OCI-LY7 (cell line): Measurements from ENCODE around the gene DYNLRB1. TPM values are rescaled to one million over a fixed set of nuclear protein-coding genes. Genes with fewer than 3 reads are reported as not detected.

Experiments
- BruUV-seq: library from RNA; stranded (reverse); fragments of 400-500 nt; replicated peaks from 2 replicates; lab custom pipeline; 2021; lab: Mats Ljungman, UMichigan
- CTCF ChIA-PET: fragments of 300-600 bp; sonication (Branson Sonifier 250); formaldehyde crosslinking; loops from one replicate; lab custom pipeline; 2022; ENCODE audit warnings: antibody characterized with exemption; ENCODE audit not compliant: unreplicated experiment; lab: Charles Lee
- POLR2A ChIA-PET: fragments of 300-600 bp; sonication (Branson Sonifier 250); formaldehyde crosslinking; loops from one replicate; lab custom pipeline; 2022; ENCODE audit warnings: antibody characterized with exemption; lab: Charles Lee
- DNase-seq: peaks from one replicate; pipeline ENCODE4 v3.0.0-alpha.2; 2015; ENCODE audit warnings: low spot score
- H2AFZ ChIP-seq: fragments of 200-600 bp; sonication (generic), shearing (Covaris generic); 2 replicates; pipeline ENCODE4 v1.6.1; 2014; ENCODE audit warnings: mild to moderate bottlenecking, antibody characterized with exemption, low read length, moderate library complexity
- H3K27ac ChIP-seq: fragments of 200-600 bp; sonication (generic); 2 replicates; pipeline ENCODE4 v1.5.1; 2014; ENCODE audit warnings: mixed run types, low read depth, mild to moderate bottlenecking, moderate library complexity, low read length, inconsistent platforms; ENCODE audit not compliant: poor library complexity, severe bottlenecking
- H3K36me3 ChIP-seq: fragments of 200-600 bp; sonication (generic); 2 replicates; pipeline ENCODE4 v1.6.1; 2014; ENCODE audit warnings: mild to moderate bottlenecking, antibody characterized with exemption, low read length, moderate library complexity, mixed read lengths; ENCODE audit not compliant: insufficient read depth
- H3K4me1 ChIP-seq: fragments of 200-600 bp; sonication (generic); 2 replicates; pipeline ENCODE4 v1.5.1; 2014; ENCODE audit warnings: mild to moderate bottlenecking, low read length; ENCODE audit not compliant: insufficient read depth, poor library complexity, severe bottlenecking
- H3K4me2 ChIP-seq: fragments of 200-600 bp; sonication (generic); 2 replicates; pipeline ENCODE4 v1.6.1; 2014; ENCODE audit warnings: mild to moderate bottlenecking, low read length
- H3K4me3 ChIP-seq: fragments of 200-600 bp; sonication (generic); 2 replicates; pipeline ENCODE4 v1.5.1; 2014; ENCODE audit warnings: mild to moderate bottlenecking, low read depth, low read length; ENCODE audit not compliant: poor library complexity, severe bottlenecking
- H3K79me2 ChIP-seq: fragments of 200-600 bp; sonication (generic); 2 replicates; pipeline ENCODE4 v1.6.1; 2016; ENCODE audit warnings: low read depth, mild to moderate bottlenecking, low read length, moderate library complexity, mixed read lengths; ENCODE audit not compliant: insufficient read depth
- H3K9me2 ChIP-seq: fragments of 200-600 bp; sonication (generic); 2 replicates; pipeline ENCODE4 v1.6.1; 2016; ENCODE audit warnings: mild to moderate bottlenecking, low read length, mixed read lengths; ENCODE audit not compliant: insufficient read depth
- H3K9me3 ChIP-seq: fragments of 200-600 bp; sonication (generic); 2 replicates; pipeline ENCODE4 v1.6.1; 2014; ENCODE audit warnings: mild to moderate bottlenecking, mixed run types, low read length, mixed read lengths
- H4K20me1 ChIP-seq: fragments of 200-600 bp; sonication (generic); 2 replicates; pipeline ENCODE4 v1.6.1; 2014; ENCODE audit warnings: mild to moderate bottlenecking, antibody characterized with exemption, low read length, moderate library complexity, mixed read lengths; ENCODE audit not compliant: insufficient read depth
- CTCF ChIP-seq: fragments of 200-600 bp; sonication (generic); conservative IDR thresholded peaks from 2 replicates; pipeline ENCODE4 v1.5.1; 2014; ENCODE audit warnings: mild to moderate bottlenecking, antibody characterized with exemption, low read length, moderate library complexity, mixed read lengths
- EZH2phosphoT487 ChIP-seq: fragments of 200-600 bp; sonication (generic); IDR thresholded peaks from 2 replicates; pipeline ENCODE4 v1.6.1; 2018; ENCODE audit warnings: low read depth, borderline replicate concordance, mild to moderate bottlenecking, mixed run types, antibody characterized with exemption, low read length, moderate library complexity, mixed read lengths
- intact Hi-C: fragments of 100-400 bp; cut with micrococcal nuclease; formaldehyde crosslinking; loops from one replicate; pipeline ENCODE4 v1.10.0; 2022; ENCODE audit not compliant: unreplicated experiment
- total RNA-seq, 2 experiments: library from RNA; depleted of rRNA in 1 of 2; stranded (reverse); fragments of >200 nt in 1 of 2; shearing (Covaris generic) in 1 of 2; gene quantifications; 2 replicates each; pipeline ENCODE4 v1.2.3, GENCODE V29; 2014 to 2022

DYNLRB1 gene
- total RNA-seq, 2 experiments from 2014 or later, result 94.2 to 128 TPM

GRCh38 chr20:34538671-34539123 lies 22.5 kb downstream of the DYNLRB1 start:
- no peak overlapping the region for H3K4me3 ChIP-seq
- H2AFZ ChIP-seq, result no peak overlapping the region
- no TSS peak for BruUV-seq
- no peaks in the 10 kb centered on the region for H3K4me1 ChIP-seq
- H3K4me2 ChIP-seq, result no peak overlapping the region
- ChIA-PET CTCF (no interaction called here), POLR2A (no interaction called here)
- H3K79me2 ChIP-seq, result no peaks in the 10 kb centered on the region
- no peaks in the 10 kb centered on the region for H3K9me2 ChIP-seq
- intact Hi-C loops, result loop anchor here (1.0 to 5.0 kb wide), 3 partner anchors 170 to 346 kb away; no protein-coding TSS in a partner anchor
- peaks cover 55% of the 10 kb centered on the region for H3K36me3 ChIP-seq
- H4K20me1 ChIP-seq, result no peaks in the 10 kb centered on the region
- no peaks in the 10 kb centered on the region for H3K9me3 ChIP-seq
- H3K27ac ChIP-seq, result no peak overlapping the region
- peak; percentile 94 for TF ChIP-seq CTCF
- no peak for TF ChIP-seq EZH2phosphoT487
- DNase-seq, result peak; percentile 64

- no peaks in the 10 kb centered on the region for H4K20me1 ChIP-seq
- H3K4me1 ChIP-seq, result no peaks in the 10 kb centered on the region
- peaks cover 46% of the 10 kb centered on the region for H3K36me3 ChIP-seq
- H3K9me3 ChIP-seq, result no peaks in the 10 kb centered on the region
- ChIA-PET CTCF (no interaction called here), POLR2A (no interaction called here)
- intact Hi-C loops, result loop anchor here (5.0 kb wide), 2 partner anchors 228 to 347 kb away; no protein-coding TSS in a partner anchor
- H3K4me2 ChIP-seq, result no peak overlapping the region
- no peaks in the 10 kb centered on the region for H3K79me2 ChIP-seq
- no peak for DNase-seq
- H3K9me2 ChIP-seq, result no peaks in the 10 kb centered on the region
- H3K4me3 ChIP-seq, result no peak overlapping the region
- no peak overlapping the region for H3K27ac ChIP-seq
- BruUV-seq, result no TSS peak
- no peak for TF ChIP-seq CTCF
- TF ChIP-seq EZH2phosphoT487, result no peak
- H2AFZ ChIP-seq, result no peak overlapping the region
Observed at GRCh38 chr20:34539756-34540155, 23.5 kb downstream of the DYNLRB1 start.

GRCh38 chr20:34540596-34541263 lies 24.5 kb downstream of the DYNLRB1 start:
- ChIA-PET POLR2A (no interaction called here), CTCF (no interaction called here)
- no TSS peak for BruUV-seq

More at GRCh38 chr20:34540596-34541263, 24.5 kb downstream of the DYNLRB1 start:
- H3K4me3 ChIP-seq, result no peak overlapping the region
- H3K4me2 ChIP-seq, result no peak overlapping the region
- H3K36me3 ChIP-seq, result peaks cover 36% of the 10 kb centered on the region
- H3K27ac ChIP-seq, result no peak overlapping the region
- no peak overlapping the region for H2AFZ ChIP-seq
- H3K79me2 ChIP-seq, result no peaks in the 10 kb centered on the region
- no peaks in the 10 kb centered on the region for H3K4me1 ChIP-seq
- no peaks in the 10 kb centered on the region for H4K20me1 ChIP-seq
- H3K9me2 ChIP-seq, result no peaks in the 10 kb centered on the region
- TF ChIP-seq EZH2phosphoT487 (no peak), CTCF (no peak)
- no peak for DNase-seq
- intact Hi-C loops, result no loop called here
- no peaks in the 10 kb centered on the region for H3K9me3 ChIP-seq
